GM19372 (cell line): ENCODE measurements around the gene MPP1.
"Not testable (repeated sequence)": the region's sequence is repeated elsewhere in the genome, so short reads cannot be mapped to it uniquely, and the experiment has no call there.

Experiments used
- ATAC-seq: cut with Tn5 transposase; IDR thresholded peaks from one replicate; pipeline ENCODE4 v1.9.1; 2021; ENCODE audit warnings: mild to moderate bottlenecking, low read depth, moderate library complexity; ENCODE audit not compliant: unreplicated experiment

MPP1 gene

DNA sequence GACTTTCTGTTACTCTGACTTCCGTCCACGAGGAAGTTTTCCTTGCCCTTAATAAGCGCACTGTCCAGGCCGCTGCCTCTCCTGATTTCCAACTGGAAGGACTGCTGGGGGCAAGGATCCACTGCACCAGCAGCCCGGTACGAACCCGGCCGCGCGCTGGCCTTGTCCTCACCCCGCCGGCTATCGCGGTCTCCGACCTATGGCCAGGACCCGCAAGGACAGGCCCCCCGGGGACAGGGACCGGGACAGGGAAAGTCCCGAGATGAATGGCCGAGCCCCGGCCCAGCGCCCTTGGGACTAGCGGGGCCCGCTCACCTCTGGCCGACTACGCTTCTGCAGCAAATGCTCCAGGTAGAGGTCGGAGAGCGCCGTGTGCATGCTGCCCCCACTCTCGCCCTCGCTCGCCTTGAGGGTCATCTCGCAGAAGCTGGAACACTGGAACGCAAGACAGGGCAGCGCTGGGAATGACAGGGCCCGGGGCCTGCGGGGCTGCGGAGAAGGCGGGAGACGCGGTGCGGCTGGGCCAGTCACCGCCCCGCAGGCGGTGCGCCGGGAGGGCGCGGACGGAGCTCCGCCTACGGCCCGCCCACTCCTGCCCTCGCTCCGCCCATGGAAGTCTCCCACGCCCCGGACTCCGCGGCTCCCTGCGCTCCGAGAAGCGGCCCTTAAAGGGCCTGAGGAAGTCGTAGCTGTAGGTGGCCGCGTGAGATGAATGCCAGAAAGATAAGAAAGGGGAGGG is at the start of gene MPP1:
TSS of gene MPP1 (minus strand) at position 529 of the 739 bp plus-strand sequence. CDS start at position 417, 112 bp downstream.
- peak; percentile 92 for ATAC-seq

GRCh38 chrX:154850957-154851611 is 45.8 kb upstream of the MPP1 start:
- ATAC-seq, result no peak

DNA sequence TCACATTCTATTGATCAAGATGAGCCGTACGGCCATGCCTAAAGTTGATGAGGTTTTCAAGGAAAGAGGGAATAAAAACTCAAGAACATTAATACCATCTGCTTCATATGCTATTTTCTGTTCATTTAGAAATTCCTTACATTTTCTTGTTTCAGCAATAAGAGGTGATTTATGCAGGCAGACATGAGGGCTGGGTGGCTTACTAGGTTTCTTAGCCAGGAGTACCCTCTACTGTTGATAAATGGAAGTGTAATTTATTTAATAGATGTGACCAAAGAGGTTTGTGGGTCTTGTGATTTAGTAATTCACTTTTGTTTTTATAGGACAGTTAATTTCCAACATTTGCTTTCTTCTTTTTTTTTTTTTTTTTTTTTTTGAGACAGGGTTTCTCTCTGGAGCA is 35.6 kb upstream of the MPP1 start:
- ATAC-seq, result no peak

GRCh38 chrX:154836163-154836562 is 30.9 kb upstream of the MPP1 start:
- no peak for ATAC-seq

DNA sequence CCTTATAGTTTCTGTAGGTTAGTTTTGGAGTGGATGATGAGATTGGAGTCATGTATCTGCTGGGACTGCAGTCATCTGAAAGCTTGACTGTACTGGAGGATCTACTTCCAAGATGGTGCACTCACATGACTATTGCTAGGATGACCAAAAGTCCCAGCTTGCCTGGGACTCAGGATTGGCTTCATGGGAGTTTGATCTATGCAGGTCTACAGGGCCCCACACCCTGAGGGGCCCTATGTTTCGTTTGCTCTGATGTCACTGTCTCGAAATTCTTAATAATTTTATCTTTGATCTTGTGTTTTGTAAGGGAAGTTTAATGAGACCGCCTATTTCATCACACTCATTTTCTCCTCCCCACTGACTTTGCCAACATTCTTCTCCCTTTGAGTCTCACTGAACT is 29.3 kb upstream of the MPP1 start, which contains the start of gene SMIM9:
TSS of gene SMIM9 (minus strand) at position 101 of the 400 bp plus-strand sequence. CDS start 3,806 bp downstream, outside the sequence.
- ATAC-seq, result no peak

DNA sequence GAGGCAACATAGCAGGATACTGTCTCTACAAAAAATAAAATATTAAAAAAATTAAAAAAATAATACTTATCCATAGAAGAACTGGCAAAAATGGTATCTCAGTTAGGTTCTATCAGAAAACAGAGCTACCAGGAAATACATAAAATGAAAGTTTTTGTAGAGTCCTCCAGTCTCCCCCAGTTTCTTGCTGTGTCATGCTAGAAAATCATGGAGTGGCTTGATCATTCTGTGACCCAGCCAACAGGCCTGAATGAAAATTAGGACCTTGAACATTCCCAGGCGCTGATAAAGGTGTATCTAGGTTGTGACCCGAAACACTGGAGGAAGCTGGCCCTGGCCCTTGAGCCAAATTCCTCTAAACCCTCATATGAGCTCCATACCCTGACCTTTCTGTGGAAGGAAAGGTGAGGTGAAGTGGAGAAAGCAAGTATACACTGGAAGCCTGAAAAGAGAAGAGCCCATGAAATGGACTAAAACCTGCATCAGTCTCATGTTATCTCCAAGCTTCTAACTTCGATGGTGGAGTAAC is 28.5 kb upstream of the MPP1 start:
- ATAC-seq, result no peak

GRCh38 chrX:154829926-154830442 is 24.7 kb upstream of the MPP1 start:
- no peak for ATAC-seq

DNA sequence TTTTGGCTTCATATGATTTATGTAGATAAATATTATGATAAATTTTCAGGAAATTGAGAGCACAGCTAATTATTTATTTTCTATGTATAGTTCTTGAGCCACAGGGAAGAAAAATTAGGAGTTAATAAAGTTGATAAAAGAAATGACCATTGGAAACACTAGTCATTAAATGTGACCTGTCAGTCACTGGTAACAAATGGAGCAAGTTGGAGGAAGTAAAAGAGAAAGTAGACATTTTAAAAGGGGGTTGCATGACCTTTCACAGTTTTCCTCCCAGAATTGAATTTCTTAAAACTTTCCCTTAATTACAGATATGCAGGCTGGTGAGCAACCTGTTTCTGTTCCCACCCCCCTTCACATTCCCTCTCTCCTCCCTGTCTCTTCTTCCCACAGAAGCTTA is 23.8 kb upstream of the MPP1 start:
- no peak for ATAC-seq

- ATAC-seq, result no peak
Measured at GRCh38 chrX:154828016-154828408, 22.7 kb upstream of the MPP1 start.

GRCh38 chrX:154827194-154828015 is 22.1 kb upstream of the MPP1 start:
- ATAC-seq, result peak; percentile 91

DNA sequence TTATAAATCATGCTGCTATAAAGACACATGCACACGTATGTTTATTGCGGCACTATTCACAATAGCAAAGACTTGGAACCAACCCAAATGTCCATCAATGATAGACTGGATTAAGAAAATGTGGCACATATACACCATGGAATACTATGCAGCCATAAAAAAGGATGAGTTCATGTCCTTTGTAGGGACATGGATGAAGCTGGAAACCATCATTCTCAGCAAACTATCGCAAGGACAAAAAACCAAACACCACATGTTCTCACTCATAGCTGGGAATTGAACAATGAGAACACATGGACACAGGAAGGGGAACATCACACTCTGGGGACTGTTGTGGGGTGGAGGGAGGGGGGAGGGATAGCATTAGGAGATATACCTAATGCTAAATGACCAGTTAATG is 20.3 kb upstream of the MPP1 start:
- not testable (repeated sequence) for ATAC-seq

DNA sequence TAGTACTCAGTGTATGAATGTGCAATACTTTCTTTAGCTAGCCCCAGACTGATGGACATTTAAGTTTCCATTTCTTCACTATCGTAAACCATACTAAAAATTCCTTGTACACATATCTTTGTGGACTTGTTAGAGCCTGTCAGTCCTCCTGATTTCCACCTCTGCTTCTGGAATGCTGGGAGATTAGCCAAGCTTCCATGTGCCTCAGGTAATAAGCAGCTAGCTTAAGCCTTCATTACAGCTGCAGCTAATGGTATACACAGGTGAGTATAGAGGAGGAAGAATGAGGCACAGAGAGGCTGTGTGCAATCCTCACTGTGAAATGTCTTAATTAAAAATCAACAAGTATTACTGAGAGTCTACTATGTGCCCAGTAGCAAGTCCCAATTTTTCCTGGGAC is 19.4 kb upstream of the MPP1 start:
- no peak for ATAC-seq

GRCh38 chrX:154822029-154822428 is 16.7 kb upstream of the MPP1 start:
- no peak for ATAC-seq

DNA sequence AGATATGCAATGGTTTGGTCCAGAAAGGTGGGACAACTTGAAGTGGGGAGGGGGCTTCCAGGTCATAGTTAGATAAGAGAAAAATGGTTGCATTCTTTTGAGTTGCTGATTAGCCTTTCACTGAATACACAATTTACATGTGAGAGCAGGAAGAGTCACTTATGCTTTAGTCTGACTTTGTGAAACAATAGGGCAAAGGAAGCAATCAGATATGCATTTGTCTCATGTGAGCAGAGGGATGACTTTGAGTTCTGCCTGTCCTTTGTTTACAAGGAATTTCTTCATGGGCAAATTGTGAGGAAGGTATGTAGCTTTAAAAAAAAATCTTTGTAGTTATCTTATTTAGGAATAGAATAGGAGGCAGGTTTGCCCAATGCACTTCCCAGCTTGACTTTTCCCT is 16.2 kb upstream of the MPP1 start:
- no peak for ATAC-seq

- no peak for ATAC-seq
Measured at GRCh38 chrX:154819771-154820341, 14.6 kb upstream of the MPP1 start.

DNA sequence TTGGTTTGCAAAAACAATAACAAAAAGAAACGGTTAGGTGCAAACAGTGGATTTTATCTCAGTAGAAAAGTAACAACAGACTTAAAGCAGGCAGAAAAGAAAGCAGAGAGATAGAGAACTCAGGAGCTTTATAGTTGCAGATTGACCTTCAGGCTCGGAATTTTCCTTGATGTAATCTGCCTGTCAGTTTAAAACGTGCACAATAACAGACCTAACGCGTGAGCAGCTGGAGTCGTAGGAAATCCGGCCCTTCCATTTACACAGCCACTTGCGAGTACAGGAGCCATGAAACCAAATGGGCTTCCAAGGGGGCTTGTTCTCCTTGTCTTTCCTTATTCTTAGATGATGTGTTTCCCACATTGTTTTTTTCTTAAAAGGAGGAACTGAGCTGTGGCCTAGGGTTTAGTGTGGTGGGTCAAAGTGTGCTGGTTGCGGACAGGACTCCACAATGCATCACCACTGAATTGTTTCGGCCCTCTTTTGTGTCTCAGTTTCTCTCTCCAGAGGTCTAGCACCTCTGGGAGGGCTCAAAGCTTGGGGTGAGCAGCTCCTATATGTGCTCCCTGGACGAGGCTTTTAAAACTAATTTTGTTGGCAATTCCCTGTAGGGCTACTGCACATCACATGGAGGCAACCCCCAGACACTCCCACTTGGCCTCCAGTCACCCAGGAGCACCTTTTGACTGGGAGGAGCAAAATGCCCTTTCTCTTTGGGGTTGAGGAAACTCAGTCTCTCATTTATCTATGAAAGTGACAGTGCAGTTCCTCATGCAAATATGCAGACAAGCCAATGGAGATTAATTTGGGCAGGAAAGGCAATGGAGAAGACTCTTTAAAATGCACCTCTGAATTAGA is 13.9 kb upstream of the MPP1 start:
- ATAC-seq, result no peak

GRCh38 chrX:154817048-154817618 is 11.8 kb upstream of the MPP1 start:
- ATAC-seq, result not testable (repeated sequence)

DNA sequence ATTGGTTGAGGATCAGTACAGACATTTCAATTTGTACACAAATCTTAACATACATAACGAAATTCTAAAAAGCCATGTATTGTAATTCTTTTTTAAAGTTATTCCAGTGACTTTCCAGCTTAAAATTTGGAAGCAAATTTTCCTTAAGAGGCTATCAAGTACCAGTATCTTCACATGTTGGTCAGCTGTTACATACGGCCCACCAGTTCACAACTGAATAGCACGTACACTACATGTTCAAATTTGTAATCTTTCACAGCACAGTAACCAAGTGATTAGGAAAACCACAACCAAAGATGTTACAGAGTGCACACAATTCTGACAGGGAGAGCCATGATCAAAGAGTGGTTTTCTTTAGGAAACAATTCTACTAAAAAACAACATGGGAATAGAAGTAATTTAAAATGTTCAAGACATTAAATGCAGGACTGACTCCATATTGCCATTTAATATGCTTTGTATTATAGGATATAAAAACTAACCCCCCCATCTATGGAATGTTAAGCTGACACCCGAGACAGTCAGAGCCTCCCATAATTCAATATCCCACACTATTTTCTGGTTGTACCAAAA is 11.1 kb upstream of the MPP1 start:
- not testable (repeated sequence) for ATAC-seq
